Measurements from ENCODE around the gene HSPA9.

The HSPA9 gene

GRCh38 chr5:138595180-138595795, 20.1 kb upstream of the HSPA9 start:
- DNase-seq: peak in 1 of 2 experiments; percentile 23

- no peak for DNase-seq
These were observed 19.3 kb upstream of the HSPA9 start for GRCh38 chr5:138594305-138595058.

GRCh38 chr5:138588013-138588788, 13.0 kb upstream of the HSPA9 start:
- DNase-seq: no peak

GRCh38 chr5:138585157-138585556, 10.0 kb upstream of the HSPA9 start:
- DNase-seq: no peak

- DNase-seq: no peak
These were observed 8.9 kb upstream of the HSPA9 start for GRCh38 chr5:138583984-138584637.

GRCh38 chr5:138582959-138583358, 7.8 kb upstream of the HSPA9 start:
- DNase-seq: no peak

- DNase-seq: no peak
These were observed 5.6 kb upstream of the HSPA9 start for GRCh38 chr5:138580777-138581176.

GRCh38 chr5:138580001-138580400, 4.8 kb upstream of the HSPA9 start:
- no peak for DNase-seq

GRCh38 chr5:138579517-138579863, 4.3 kb upstream of the HSPA9 start:
- DNase-seq: no peak

GRCh38 chr5:138577452-138577851, 2.3 kb upstream of the HSPA9 start:
- no peak for DNase-seq

- DNase-seq: no peak
These were observed 432 bp downstream of the HSPA9 start for GRCh38 chr5:138574744-138575193.

GRCh38 chr5:138573949-138574670, 1.1 kb downstream of the HSPA9 start:
- DNase-seq: no peak

GRCh38 chr5:138573223-138573622, 2.0 kb downstream of the HSPA9 start:
- DNase-seq: no peak

GRCh38 chr5:138570871-138571270, 4.3 kb downstream of the HSPA9 start:
- DNase-seq: no peak

- no peak for DNase-seq
These were observed 5.4 kb downstream of the HSPA9 start for GRCh38 chr5:138569782-138570181.

- no peak for DNase-seq
These were observed 7.0 kb downstream of the HSPA9 start for GRCh38 chr5:138568061-138568824.

- no peak for DNase-seq
These were observed 8.4 kb downstream of the HSPA9 start for GRCh38 chr5:138566792-138567191.

GRCh38 chr5:138565100-138565821, 9.9 kb downstream of the HSPA9 start:
- no peak for DNase-seq

- DNase-seq: no peak
These were observed 11.0 kb downstream of the HSPA9 start for GRCh38 chr5:138564242-138564641.

GRCh38 chr5:138563340-138564118, 11.7 kb downstream of the HSPA9 start:
- no peak for DNase-seq

All from NCI-H524 (cell line).